ENCODE measurements around the gene ALKBH5.

The ALKBH5 gene

GRCh38 chr17:18156976-18157280 is 26.7 kb upstream of the ALKBH5 start:
- no peak overlapping the region for H3K4me3 ChIP-seq (ENCODE audit: low read depth, low read length)

GRCh38 chr17:18157354-18157985 is 26.2 kb upstream of the ALKBH5 start:
- H3K4me3 ChIP-seq (ENCODE audit: low read depth, low read length): no peak overlapping the region
- no peak for DNase-seq (ENCODE audit: low read depth)

More at GRCh38 chr17:18156976-18157280, 26.7 kb upstream of the ALKBH5 start:
- no peak for DNase-seq (ENCODE audit: low read depth)

GRCh38 chr17:18158022-18158600 is 25.5 kb upstream of the ALKBH5 start:
- DNase-seq (ENCODE audit: low read depth): peak; percentile 74
- peak overlapping the region; percentile 22 for H3K4me3 ChIP-seq (ENCODE audit: low read depth, low read length)

GRCh38 chr17:18159551-18160120 is 24.0 kb upstream of the ALKBH5 start:
- DNase-seq (ENCODE audit: low read depth): no peak
- no peak overlapping the region for H3K4me3 ChIP-seq (ENCODE audit: low read depth, low read length)

GRCh38 chr17:18160128-18160856 is 23.3 kb upstream of the ALKBH5 start:
- no peak overlapping the region for H3K4me3 ChIP-seq (ENCODE audit: low read depth, low read length)
- no peak for DNase-seq (ENCODE audit: low read depth)

- no peak overlapping the region for H3K4me3 ChIP-seq (ENCODE audit: low read depth, low read length)
- no peak for DNase-seq (ENCODE audit: low read depth)
These were observed 22.2 kb upstream of the ALKBH5 start for GRCh38 chr17:18161207-18162145.

GRCh38 chr17:18163547-18163946 is 20.1 kb upstream of the ALKBH5 start:
- no peak for DNase-seq (ENCODE audit: low read depth)
- H3K4me3 ChIP-seq (ENCODE audit: low read depth, low read length): no peak overlapping the region

- DNase-seq (ENCODE audit: low read depth): no peak
- H3K4me3 ChIP-seq (ENCODE audit: low read depth, low read length): no peak overlapping the region
These were observed 16.7 kb upstream of the ALKBH5 start for GRCh38 chr17:18166894-18167293.

GRCh38 chr17:18167421-18167820 is 16.2 kb upstream of the ALKBH5 start:
- DNase-seq (ENCODE audit: low read depth): no peak
- H3K4me3 ChIP-seq (ENCODE audit: low read depth, low read length): no peak overlapping the region

GRCh38 chr17:18172531-18173278 is 10.9 kb upstream of the ALKBH5 start:
- DNase-seq (ENCODE audit: low read depth): no peak
- H3K4me3 ChIP-seq (ENCODE audit: low read depth, low read length): no peak overlapping the region

- no peak for DNase-seq (ENCODE audit: low read depth)
- H3K4me3 ChIP-seq (ENCODE audit: low read depth, low read length): no peak overlapping the region
These were observed 9.9 kb upstream of the ALKBH5 start for GRCh38 chr17:18173740-18174139.

- no peak overlapping the region for H3K4me3 ChIP-seq (ENCODE audit: low read depth, low read length)
- DNase-seq (ENCODE audit: low read depth): no peak
These were observed 7.5 kb upstream of the ALKBH5 start for GRCh38 chr17:18176176-18176575.

GRCh38 chr17:18177133-18177532 is 6.5 kb upstream of the ALKBH5 start:
- DNase-seq (ENCODE audit: low read depth): no peak
- no peak overlapping the region for H3K4me3 ChIP-seq (ENCODE audit: low read depth, low read length)

- DNase-seq (ENCODE audit: low read depth): no peak
- H3K4me3 ChIP-seq (ENCODE audit: low read depth, low read length): no peak overlapping the region
These were observed 5.9 kb upstream of the ALKBH5 start for GRCh38 chr17:18177722-18178121.

GRCh38 chr17:18179196-18179595 is 4.4 kb upstream of the ALKBH5 start:
- H3K4me3 ChIP-seq (ENCODE audit: low read depth, low read length): no peak overlapping the region
- DNase-seq (ENCODE audit: low read depth): no peak

GRCh38 chr17:18179804-18180203 is 3.8 kb upstream of the ALKBH5 start:
- no peak overlapping the region for H3K4me3 ChIP-seq (ENCODE audit: low read depth, low read length)
- DNase-seq (ENCODE audit: low read depth): no peak

- H3K4me3 ChIP-seq (ENCODE audit: low read depth, low read length): no peak overlapping the region
- peak; percentile 65 for DNase-seq (ENCODE audit: low read depth)
These were observed 2.3 kb upstream of the ALKBH5 start for GRCh38 chr17:18181358-18181757.

GRCh38 chr17:18182110-18182977 is 1.3 kb upstream of the ALKBH5 start:
- DNase-seq (ENCODE audit: low read depth): no peak
- peak overlapping the region; percentile 84 for H3K4me3 ChIP-seq (ENCODE audit: low read depth, low read length)
